Mesendoderm (in vitro differentiated cells): ENCODE measurements around the gene SSC5D.

Experiments used
- DNase-seq: peaks from one replicate; pipeline ENCODE4 v3.0.0; 2013
- H2AK5ac ChIP-seq: 2 replicates; pipeline ENCODE4 v1.6.1; 2013; ENCODE audit warnings: low read length, inconsistent platforms
- H2BK120ac ChIP-seq: 2 replicates; pipeline ENCODE4 v1.6.1; 2013; ENCODE audit warnings: low read depth, mild to moderate bottlenecking, low read length, moderate library complexity, mixed read lengths
- H2BK15ac ChIP-seq: replicated peaks from 2 replicates; pipeline ENCODE4 v1.6.1; 2013; ENCODE audit warnings: low read depth, mild to moderate bottlenecking, moderate library complexity
- H2BK5ac ChIP-seq: 2 replicates; pipeline ENCODE4 v1.6.1; 2013; ENCODE audit warnings: low read length, inconsistent platforms
- H3K18ac ChIP-seq: 2 replicates; pipeline ENCODE4 v1.6.1; 2013; ENCODE audit warnings: mild to moderate bottlenecking, low read length, mixed read lengths
- H3K23ac ChIP-seq: one replicate; pipeline ENCODE4 v1.6.1; 2013; ENCODE audit warnings: low read length
- H3K27ac ChIP-seq: 2 replicates; pipeline ENCODE4 v1.5.1; 2013; ENCODE audit warnings: low read depth, mild to moderate bottlenecking, inconsistent platforms, low read length, moderate library complexity
- H3K27me3 ChIP-seq: 2 replicates; pipeline ENCODE4 v1.6.1; 2013; ENCODE audit warnings: low read length, control low read depth, mild to moderate bottlenecking, inconsistent platforms; ENCODE audit not compliant: insufficient read depth, poor library complexity
- H3K36me3 ChIP-seq: 2 replicates; pipeline ENCODE4 v1.6.1; 2013; ENCODE audit warnings: low read length, inconsistent platforms; ENCODE audit not compliant: control insufficient read depth, insufficient read depth
- H3K4ac ChIP-seq: one replicate; pipeline ENCODE4 v1.6.1; 2013; ENCODE audit warnings: low read depth, mild to moderate bottlenecking, low read length, moderate library complexity
- H3K4me1 ChIP-seq: 2 replicates; pipeline ENCODE4 v1.6.1; 2013; ENCODE audit warnings: low read depth, low read length, inconsistent platforms; ENCODE audit not compliant: control insufficient read depth
- H3K4me2 ChIP-seq: 2 replicates; pipeline ENCODE4 v1.6.1; 2013; ENCODE audit warnings: low read length
- H3K4me3 ChIP-seq: 2 replicates; pipeline ENCODE4 v1.5.1; 2013; ENCODE audit warnings: mild to moderate bottlenecking, low read length
- H3K56ac ChIP-seq: one replicate; pipeline ENCODE4 v1.6.1; 2013; ENCODE audit warnings: low read length
- H3K79me1 ChIP-seq: 2 replicates; pipeline ENCODE4 v1.6.1; 2013; ENCODE audit warnings: low read length, inconsistent platforms
- H3K79me2 ChIP-seq: 2 replicates; pipeline ENCODE4 v1.6.1; 2013; ENCODE audit warnings: mild to moderate bottlenecking, low read length; ENCODE audit not compliant: control insufficient read depth, insufficient read depth
- H3K9ac ChIP-seq: 2 replicates; pipeline ENCODE4 v1.6.1; 2013; ENCODE audit warnings: low read length, inconsistent platforms
- H4K5ac ChIP-seq: one replicate; pipeline ENCODE4 v1.6.1; 2013; ENCODE audit warnings: low read length
- H4K8ac ChIP-seq: one replicate; pipeline ENCODE4 v1.6.1; 2013; ENCODE audit warnings: low read depth, mild to moderate bottlenecking, control low read depth, low read length, moderate library complexity
- WGBS: extraction: QIAGEN DNeasy Blood & Tissue Kit; methylation state at CpG from one replicate; pipeline ENCODE4 v1.1.7; 2013; ENCODE audit warnings: low lambda C conversion rate, missing lambda C conversion rate; ENCODE audit not compliant: insufficient coverage; ENCODE audit errors: extremely low coverage; 5-methylcytosine and 5-hydroxymethylcytosine counted together

The SSC5D gene

DNA sequence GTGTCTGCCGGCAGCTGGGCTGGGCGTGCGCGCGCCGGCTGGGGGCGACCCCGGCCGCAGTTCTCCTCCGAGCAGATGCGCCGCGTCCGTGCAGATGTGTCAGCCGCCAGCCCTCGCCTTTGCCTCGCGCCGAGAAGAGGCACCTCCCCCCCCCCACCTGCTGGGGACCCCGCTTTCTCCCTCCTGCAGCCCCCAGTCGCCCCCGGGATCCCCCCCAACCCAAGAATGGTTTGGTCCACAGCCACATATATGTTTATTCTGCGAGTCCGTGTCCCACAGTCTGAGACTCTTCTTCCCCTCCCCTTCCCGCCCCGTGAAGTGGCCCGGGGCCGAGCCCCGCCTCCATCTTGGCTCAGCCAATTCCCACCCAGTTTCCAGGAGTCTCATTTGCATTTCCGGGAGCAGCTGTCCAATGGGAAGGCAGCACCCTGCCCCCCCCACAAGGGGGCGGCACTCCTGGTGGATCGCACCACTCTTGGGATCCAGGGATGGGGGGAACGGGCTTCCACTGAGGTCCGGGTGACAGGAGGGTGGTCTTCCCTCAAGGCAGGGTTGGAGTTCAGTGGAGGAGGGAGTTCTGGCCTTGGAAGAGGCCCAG is 35.4 kb upstream of the SSC5D start:
- WGBS: no CpG with 5 or more reads among the region's 34 CpGs
- Histone ChIP-seq H2BK5ac (no peak overlapping the region), H3K9ac (no peak overlapping the region), H3K79me2 (no peaks in the 10 kb centered on the region), H4K5ac (no peak overlapping the region), H2BK120ac (no peak overlapping the region), H3K4me2 (no peak overlapping the region), H2AK5ac (no peak overlapping the region), H4K8ac (no peak overlapping the region), H3K27ac (no peak overlapping the region), H2BK15ac (no peak overlapping the region), H3K36me3 (no peaks in the 10 kb centered on the region), H3K23ac (no peak overlapping the region), H3K56ac (no peak overlapping the region), H3K27me3 (peaks cover 17% of the 10 kb centered on the region), H3K4me1 (no peaks in the 10 kb centered on the region), H3K18ac (no peak overlapping the region), H3K4me3 (no peak overlapping the region), H3K4ac (no peak overlapping the region), H3K79me1 (no peaks in the 10 kb centered on the region)
- peak; percentile 92 for DNase-seq

DNA sequence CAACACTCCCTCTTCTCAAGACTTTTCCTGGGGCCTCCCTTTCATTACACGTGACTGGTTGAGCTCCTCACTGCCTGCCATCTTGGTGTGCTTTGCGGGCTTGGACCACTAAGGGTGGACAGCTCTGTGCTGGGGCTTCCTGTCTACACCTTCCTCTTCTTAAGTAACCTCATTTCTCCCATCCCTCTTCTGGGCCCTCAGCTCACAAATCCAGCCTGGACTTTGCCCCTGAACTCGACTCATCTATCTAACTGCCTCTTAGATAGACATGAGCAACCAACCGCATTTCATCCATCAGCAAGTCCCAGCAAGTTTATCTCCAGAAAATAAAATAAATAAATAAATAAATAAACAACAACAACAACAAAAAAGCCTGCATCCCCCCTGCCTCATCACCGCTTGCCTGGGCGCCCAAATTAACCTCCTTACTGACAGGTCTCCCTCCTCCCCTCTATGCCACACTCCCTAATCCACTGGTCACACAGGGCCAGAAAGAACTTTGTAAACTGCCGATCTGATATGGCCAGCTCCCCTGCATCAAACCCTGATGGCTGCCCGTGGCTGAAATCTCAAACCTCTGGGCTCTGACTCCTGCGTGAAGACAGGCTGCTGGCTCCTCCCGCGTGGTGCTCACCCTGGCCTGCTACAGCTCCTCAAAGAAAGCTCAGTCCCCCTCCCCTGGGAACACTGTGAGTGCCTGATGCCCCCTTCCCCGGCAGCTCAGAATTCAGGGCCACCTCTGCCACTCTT is 34.5 kb upstream of the SSC5D start:
- no peak overlapping the region for H3K27ac ChIP-seq
- H3K27me3 ChIP-seq: peaks cover 17% of the 10 kb centered on the region
- no peak overlapping the region for H2AK5ac ChIP-seq
- no peak overlapping the region for H4K8ac ChIP-seq
- H3K79me1 ChIP-seq: no peaks in the 10 kb centered on the region
- no peak overlapping the region for H3K56ac ChIP-seq
- H2BK15ac ChIP-seq: no peak overlapping the region
- no peak overlapping the region for H3K4me3 ChIP-seq
- no peak overlapping the region for H4K5ac ChIP-seq
- no peak for DNase-seq
- H2BK5ac ChIP-seq: no peak overlapping the region
- no peak overlapping the region for H3K4me2 ChIP-seq
- no peaks in the 10 kb centered on the region for H3K36me3 ChIP-seq
- H3K4ac ChIP-seq: no peak overlapping the region
- H3K9ac ChIP-seq: no peak overlapping the region
- H3K4me1 ChIP-seq: no peaks in the 10 kb centered on the region
- no peak overlapping the region for H3K23ac ChIP-seq
- H2BK120ac ChIP-seq: no peak overlapping the region
- H3K79me2 ChIP-seq: no peaks in the 10 kb centered on the region
- H3K18ac ChIP-seq: no peak overlapping the region
- WGBS: no CpG with 5 or more reads among the region's 12 CpGs

DNA sequence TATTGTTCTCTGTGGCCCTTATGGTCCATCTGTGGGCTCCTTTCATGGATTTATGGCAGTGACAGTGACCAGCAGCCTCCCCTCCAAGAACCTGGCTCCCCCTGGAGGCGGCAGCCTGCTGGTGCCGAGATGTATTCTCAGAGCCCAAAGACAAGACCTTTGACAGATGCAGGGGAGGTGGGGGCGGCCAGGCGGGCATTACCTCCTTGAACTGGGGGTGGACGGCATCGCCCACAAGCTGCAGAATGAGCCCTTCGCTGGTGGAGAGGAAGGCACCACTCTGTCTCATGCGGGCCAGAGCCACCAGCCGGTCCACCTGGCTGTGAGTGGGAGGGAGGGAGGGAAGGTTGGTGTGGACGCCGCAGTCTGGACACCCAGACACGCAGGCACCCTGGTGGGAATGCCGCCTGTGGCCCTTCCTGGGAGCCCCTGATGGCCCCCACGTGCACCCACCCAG is 33.4 kb upstream of the SSC5D start:
- DNase-seq: peak; percentile 72
- Histone ChIP-seq H3K4ac (no peak overlapping the region), H3K79me1 (no peaks in the 10 kb centered on the region), H3K23ac (no peak overlapping the region), H3K27me3 (peaks cover 15% of the 10 kb centered on the region), H3K4me3 (no peak overlapping the region), H3K9ac (no peak overlapping the region), H4K8ac (no peak overlapping the region), H2BK5ac (no peak overlapping the region), H3K4me2 (no peak overlapping the region), H2BK120ac (no peak overlapping the region), H3K56ac (no peak overlapping the region), H2BK15ac (no peak overlapping the region), H3K4me1 (no peaks in the 10 kb centered on the region), H3K79me2 (no peaks in the 10 kb centered on the region), H2AK5ac (no peak overlapping the region), H4K5ac (no peak overlapping the region), H3K36me3 (no peaks in the 10 kb centered on the region), H3K18ac (no peak overlapping the region), H3K27ac (no peak overlapping the region)
- no CpG with 5 or more reads among the region's 14 CpGs for WGBS

DNA sequence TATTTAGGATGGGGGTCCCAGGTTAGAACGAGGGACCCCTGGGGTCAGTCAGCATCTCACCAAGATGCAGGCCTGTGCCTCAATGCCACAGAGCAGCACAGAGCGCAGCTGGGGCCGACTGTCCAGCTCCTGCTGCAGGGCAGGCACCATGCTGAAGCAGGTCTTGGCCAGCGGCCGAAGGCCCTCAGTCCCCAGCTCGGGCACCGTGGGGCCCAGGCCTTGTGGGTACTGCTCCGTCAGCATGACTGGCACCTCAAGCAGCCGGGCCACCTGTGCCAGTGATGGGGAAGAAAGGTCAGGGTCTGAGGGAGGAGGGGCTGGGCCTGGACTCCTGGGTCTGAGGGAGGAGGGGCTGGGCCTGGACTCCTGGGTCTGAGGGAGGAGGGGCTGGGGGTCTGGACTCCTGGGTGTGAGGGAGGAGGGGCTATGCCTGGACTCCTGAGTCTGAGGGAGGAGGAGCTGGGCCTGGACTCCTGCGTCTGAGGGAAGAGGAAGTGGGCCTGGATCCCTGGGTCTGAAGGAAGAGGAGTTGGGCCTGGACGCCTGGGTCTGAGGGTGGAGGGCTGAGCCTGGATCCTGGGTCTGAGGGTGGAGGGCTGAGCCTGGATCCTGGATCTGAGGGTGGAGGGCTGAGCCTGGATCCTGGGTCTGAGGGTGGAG is 32.5 kb upstream of the SSC5D start:
- Histone ChIP-seq H3K79me2 (no peaks in the 10 kb centered on the region), H3K36me3 (no peaks in the 10 kb centered on the region), H3K23ac (no peak overlapping the region), H3K4me1 (no peaks in the 10 kb centered on the region), H2BK5ac (no peak overlapping the region), H3K56ac (no peak overlapping the region), H2BK15ac (no peak overlapping the region), H4K8ac (no peak overlapping the region), H3K79me1 (no peaks in the 10 kb centered on the region), H3K9ac (no peak overlapping the region), H4K5ac (no peak overlapping the region), H3K27ac (no peak overlapping the region), H3K4me2 (no peak overlapping the region), H3K4ac (no peak overlapping the region), H3K18ac (no peak overlapping the region), H2AK5ac (no peak overlapping the region), H3K4me3 (no peak overlapping the region), H2BK120ac (no peak overlapping the region), H3K27me3 (peaks cover 12% of the 10 kb centered on the region)
- no peak for DNase-seq
- no CpG with 5 or more reads among the region's 11 CpGs for WGBS

DNA sequence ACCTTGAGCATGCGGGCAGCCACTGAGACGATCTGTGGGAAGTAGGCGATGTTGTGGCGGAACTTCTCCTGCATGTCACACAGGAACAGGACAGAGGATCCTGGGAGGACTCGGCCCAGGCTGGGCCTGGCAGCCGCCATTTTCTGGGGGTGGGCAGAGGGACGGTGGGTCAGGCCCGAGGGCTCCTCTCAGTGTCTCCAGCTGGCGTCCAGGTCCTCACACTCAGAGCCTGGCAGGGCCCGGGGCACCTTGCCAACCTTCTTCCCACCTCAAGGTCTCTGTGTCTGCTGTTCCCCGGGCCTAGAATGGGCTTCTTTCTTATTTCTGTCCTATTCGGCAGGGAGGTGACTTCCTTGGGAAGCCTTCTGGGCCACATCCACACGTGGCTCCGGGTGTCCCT is 31.9 kb upstream of the SSC5D start:
- Histone ChIP-seq H2BK120ac (no peak overlapping the region), H3K4ac (no peak overlapping the region), H3K79me2 (no peaks in the 10 kb centered on the region), H2AK5ac (no peak overlapping the region), H2BK5ac (no peak overlapping the region), H3K18ac (no peak overlapping the region), H3K9ac (no peak overlapping the region), H2BK15ac (no peak overlapping the region), H3K56ac (no peak overlapping the region), H3K79me1 (no peaks in the 10 kb centered on the region), H3K27ac (no peak overlapping the region), H3K4me1 (no peaks in the 10 kb centered on the region), H3K4me2 (no peak overlapping the region), H3K36me3 (no peaks in the 10 kb centered on the region), H3K23ac (no peak overlapping the region), H4K5ac (no peak overlapping the region), H3K27me3 (peaks cover 10% of the 10 kb centered on the region), H4K8ac (no peak overlapping the region), H3K4me3 (no peak overlapping the region)
- no CpG with 5 or more reads among the region's 14 CpGs for WGBS
- DNase-seq: no peak
